ENCODE data around the gene GXYLT1.

- TF ChIP-seq, protein P1, sequence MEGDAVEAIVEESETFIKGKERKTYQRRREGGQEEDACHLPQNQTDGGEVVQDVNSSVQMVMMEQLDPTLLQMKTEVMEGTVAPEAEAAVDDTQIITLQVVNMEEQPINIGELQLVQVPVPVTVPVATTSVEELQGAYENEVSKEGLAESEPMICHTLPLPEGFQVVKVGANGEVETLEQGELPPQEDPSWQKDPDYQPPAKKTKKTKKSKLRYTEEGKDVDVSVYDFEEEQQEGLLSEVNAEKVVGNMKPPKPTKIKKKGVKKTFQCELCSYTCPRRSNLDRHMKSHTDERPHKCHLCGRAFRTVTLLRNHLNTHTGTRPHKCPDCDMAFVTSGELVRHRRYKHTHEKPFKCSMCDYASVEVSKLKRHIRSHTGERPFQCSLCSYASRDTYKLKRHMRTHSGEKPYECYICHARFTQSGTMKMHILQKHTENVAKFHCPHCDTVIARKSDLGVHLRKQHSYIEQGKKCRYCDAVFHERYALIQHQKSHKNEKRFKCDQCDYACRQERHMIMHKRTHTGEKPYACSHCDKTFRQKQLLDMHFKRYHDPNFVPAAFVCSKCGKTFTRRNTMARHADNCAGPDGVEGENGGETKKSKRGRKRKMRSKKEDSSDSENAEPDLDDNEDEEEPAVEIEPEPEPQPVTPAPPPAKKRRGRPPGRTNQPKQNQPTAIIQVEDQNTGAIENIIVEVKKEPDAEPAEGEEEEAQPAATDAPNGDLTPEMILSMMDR (IDR thresholded peaks at IDR 0.05), result no peak
- no peak for TF ChIP-seq POLR2A (IDR thresholded peaks at IDR 0.05)
These were observed 45.2 kb downstream of the GXYLT1 start for GRCh38 chr12:42099433-42099832.
